SK-N-SH treated with all-trans-retinoic acid at 6 μM for 48 hours (cell line): ENCODE results near the gene KCNK15.

Experiments used
- ATAC-seq: fragments of 200-7000 bp; cut with Tn5 transposase; 3 replicates; pipeline ENCODE4 v1.9.1; 2020; ENCODE audit warnings: mild to moderate bottlenecking, moderate library complexity
- CSDC2 ChIP-seq: fragments of 250-450 bp; sonication (Bioruptor Pico); IDR thresholded peaks from 2 replicates; pipeline ENCODE4 v1.5.0; 2020; ENCODE audit warnings: mild to moderate bottlenecking, moderate library complexity
- GLIS3 ChIP-seq: fragments of 250-450 bp; sonication (Bioruptor Pico); IDR thresholded peaks from 2 replicates; pipeline ENCODE4 v1.5.0; 2020; ENCODE audit warnings: mild to moderate bottlenecking, moderate library complexity
- ISL1 ChIP-seq: fragments of 250-450 bp; sonication (Bioruptor Pico); IDR thresholded peaks from 2 replicates; pipeline ENCODE4 v2.1.2; 2022; ENCODE audit warnings: mild to moderate bottlenecking, moderate library complexity
- SNAI2 ChIP-seq: fragments of 250-450 bp; sonication (Bioruptor Pico); IDR thresholded peaks from 2 replicates; pipeline ENCODE4 v1.5.0; 2020; ENCODE audit warnings: mild to moderate bottlenecking, moderate library complexity
- TCF4 ChIP-seq: fragments of 250-450 bp; sonication (Bioruptor Pico); IDR thresholded peaks from 2 replicates; pipeline ENCODE4 v1.8.0; 2021; ENCODE audit warnings: mild to moderate bottlenecking, moderate library complexity, borderline replicate concordance
- TOX ChIP-seq: fragments of 250-450 bp; sonication (Bioruptor Pico); IDR thresholded peaks from 2 replicates; pipeline ENCODE4 v1.8.0; 2021; ENCODE audit warnings: mild to moderate bottlenecking, moderate library complexity, borderline replicate concordance
- ZFP30 ChIP-seq: fragments of 450-650 bp; formaldehyde crosslinking; IDR thresholded peaks from 2 replicates; pipeline ENCODE4 v1.5.0; 2022; ENCODE audit warnings: mild to moderate bottlenecking, moderate library complexity
- ZNF8 ChIP-seq: fragments of 450-650 bp; formaldehyde crosslinking; IDR thresholded peaks from 2 replicates; pipeline ENCODE4 v1.5.0; 2020; ENCODE audit warnings: mild to moderate bottlenecking, moderate library complexity
- TF ChIP-seq, protein P1 (sequence below): fragments of 250-450 bp; sonication (Bioruptor Pico); IDR thresholded peaks from 2 replicates; pipeline ENCODE4 v1.8.0; 2020; ENCODE audit warnings: mild to moderate bottlenecking, moderate library complexity, borderline replicate concordance
- TF ChIP-seq, protein P2 (sequence below): fragments of 250-450 bp; sonication (Bioruptor Pico); IDR thresholded peaks from 2 replicates; pipeline ENCODE4 v1.8.0; 2021; ENCODE audit warnings: low read depth, mild to moderate bottlenecking, moderate library complexity, borderline replicate concordance

KCNK15 gene

DNA sequence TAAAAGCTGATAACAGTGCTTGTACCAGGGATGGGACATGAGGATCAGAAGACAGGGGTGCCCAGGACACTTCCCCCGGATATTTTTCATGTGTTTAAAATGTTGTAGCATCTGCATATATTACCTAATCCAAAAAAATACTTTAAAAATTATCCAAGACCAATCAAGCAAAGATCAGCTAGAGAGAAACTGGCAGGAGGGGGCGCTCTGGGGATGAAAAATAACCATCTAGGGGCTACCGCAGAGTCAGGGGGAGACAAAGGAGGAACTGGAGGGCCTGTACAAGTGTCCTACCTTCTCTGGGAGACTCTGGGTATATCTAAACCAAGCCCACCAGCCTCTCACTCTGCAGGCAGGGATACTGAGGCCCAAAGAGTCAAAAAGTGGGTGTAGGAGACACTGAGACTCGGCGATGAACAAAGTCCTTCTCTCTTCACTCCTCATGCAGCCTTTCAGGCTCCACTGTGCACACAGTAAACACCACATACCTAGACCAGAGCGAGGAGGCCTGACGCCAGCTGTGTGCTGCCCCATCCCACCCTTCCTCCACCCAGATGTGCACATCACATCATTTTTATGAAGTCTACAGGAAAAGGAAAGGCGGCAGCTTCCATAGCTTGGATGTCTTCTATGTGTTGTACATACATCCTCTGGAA lies 54.9 kb downstream of the KCNK15 start:
- peak; percentile 37; the same call in 1 of the 3 replicates for ATAC-seq
- TF ChIP-seq CSDC2 (no peak), ZNF8 (CRISPR knock-in tag) (no peak), TCF4 (CRISPR knock-in tag) (no peak), GLIS3 (CRISPR knock-in tag) (no peak), SNAI2 (CRISPR knock-in tag) (no peak), TOX (CRISPR knock-in tag) (no peak), ISL1 (CRISPR knock-in tag) (no peak), ZFP30 (CRISPR knock-in tag) (no peak)
- TF ChIP-seq, protein P1, sequence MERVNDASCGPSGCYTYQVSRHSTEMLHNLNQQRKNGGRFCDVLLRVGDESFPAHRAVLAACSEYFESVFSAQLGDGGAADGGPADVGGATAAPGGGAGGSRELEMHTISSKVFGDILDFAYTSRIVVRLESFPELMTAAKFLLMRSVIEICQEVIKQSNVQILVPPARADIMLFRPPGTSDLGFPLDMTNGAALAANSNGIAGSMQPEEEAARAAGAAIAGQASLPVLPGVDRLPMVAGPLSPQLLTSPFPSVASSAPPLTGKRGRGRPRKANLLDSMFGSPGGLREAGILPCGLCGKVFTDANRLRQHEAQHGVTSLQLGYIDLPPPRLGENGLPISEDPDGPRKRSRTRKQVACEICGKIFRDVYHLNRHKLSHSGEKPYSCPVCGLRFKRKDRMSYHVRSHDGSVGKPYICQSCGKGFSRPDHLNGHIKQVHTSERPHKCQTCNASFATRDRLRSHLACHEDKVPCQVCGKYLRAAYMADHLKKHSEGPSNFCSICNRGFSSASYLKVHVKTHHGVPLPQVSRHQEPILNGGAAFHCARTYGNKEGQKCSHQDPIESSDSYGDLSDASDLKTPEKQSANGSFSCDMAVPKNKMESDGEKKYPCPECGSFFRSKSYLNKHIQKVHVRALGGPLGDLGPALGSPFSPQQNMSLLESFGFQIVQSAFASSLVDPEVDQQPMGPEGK (CRISPR knock-in tag), result no peak
- TF ChIP-seq, protein P2, sequence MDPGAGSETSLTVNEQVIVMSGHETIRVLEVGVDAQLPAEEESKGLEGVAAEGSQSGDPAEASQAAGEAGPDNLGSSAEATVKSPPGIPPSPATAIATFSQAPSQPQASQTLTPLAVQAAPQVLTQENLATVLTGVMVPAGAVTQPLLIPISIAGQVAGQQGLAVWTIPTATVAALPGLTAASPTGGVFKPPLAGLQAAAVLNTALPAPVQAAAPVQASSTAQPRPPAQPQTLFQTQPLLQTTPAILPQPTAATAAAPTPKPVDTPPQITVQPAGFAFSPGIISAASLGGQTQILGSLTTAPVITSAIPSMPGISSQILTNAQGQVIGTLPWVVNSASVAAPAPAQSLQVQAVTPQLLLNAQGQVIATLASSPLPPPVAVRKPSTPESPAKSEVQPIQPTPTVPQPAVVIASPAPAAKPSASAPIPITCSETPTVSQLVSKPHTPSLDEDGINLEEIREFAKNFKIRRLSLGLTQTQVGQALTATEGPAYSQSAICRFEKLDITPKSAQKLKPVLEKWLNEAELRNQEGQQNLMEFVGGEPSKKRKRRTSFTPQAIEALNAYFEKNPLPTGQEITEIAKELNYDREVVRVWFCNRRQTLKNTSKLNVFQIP (CRISPR knock-in tag), result no peak
